Measurements from ENCODE around the gene CFAP92.

- TF ChIP-seq MAX (IDR thresholded peaks at IDR 0.05; ENCODE audit: insufficient read depth, insufficient read length) (no peak), POLR2AphosphoS5 (IDR thresholded peaks at IDR 0.05; ENCODE audit: insufficient read depth, low read depth, low read length) (no peak)
Measured at GRCh38 chr3:129006864-129007263, 13.0 kb upstream of the CFAP92 start.
